HepG2 (cell line): ENCODE measurements around the gene HPCAL1. TPM values are rescaled to one million over a fixed set of nuclear protein-coding genes. Genes with fewer than 3 reads are reported as not detected.

ENCODE experiments used
- ATAC-seq: fragments of 200-7000 bp; cut with Tn5 transposase; 3 replicates; pipeline ENCODE4 v1.9.1; 2020; ENCODE audit warnings: mild to moderate bottlenecking, moderate library complexity
- BruUV-seq: library from RNA; stranded (reverse); fragments of 400-500 nt; replicated peaks from 2 replicates; lab custom pipeline; 2021; lab: Mats Ljungman, UMichigan
- CTCF ChIA-PET: fragments of 300-600 bp; formaldehyde crosslinking; extraction: SDS; loops from one replicate; lab custom pipeline; 2021; ENCODE audit warnings: low total read pairs, inconsistent platforms, low intra/inter-chr PET ratio; lab: Yijun Ruan, JAX
- POLR2A ChIA-PET: fragments of 350-600 bp; sonication (Branson Sonifier 250); formaldehyde crosslinking; loops from one replicate; lab custom pipeline; 2020; ENCODE audit warnings: antibody characterized with exemption, inconsistent platforms; lab: Yijun Ruan, JAX
- DNase-seq: peaks from one replicate; pipeline ENCODE4 v3.0.0-alpha.2; 2015; ENCODE audit warnings: low spot score
- FAIRE-seq: peaks from 3 replicates; lab custom pipeline; 2011; peaks lifted over from hg19 to GRCh38; lab: Jason Lieb, UNC
- H2AFZ ChIP-seq: one replicate; pipeline ENCODE4 v1.6.1; 2011; ENCODE audit warnings: low read length, inconsistent platforms
- H3K27ac ChIP-seq: fragments of 300-600 bp; 3 replicates; pipeline ENCODE4 v1.8.0; 2011; ENCODE audit warnings: mixed run types, mild to moderate bottlenecking, mixed read lengths, low read length, inconsistent platforms; ENCODE audit not compliant: insufficient read depth; ENCODE audit errors: extremely low read length
- H3K27me3 ChIP-seq, 2 experiments: fragments of 200-600 bp in 1 of 2; 2 replicates in 1 of 2; 3 replicates in 1 of 2; pipeline versions ENCODE4 v1.6.0 to v1.8.0; 2011; ENCODE audit warnings: low read length in 2 of 2, mild to moderate bottlenecking in 2 of 2, moderate library complexity in 2 of 2, inconsistent platforms in 1 of 2; ENCODE audit not compliant: insufficient read depth in 2 of 2, control insufficient read depth in 1 of 2
- H3K36me3 ChIP-seq, 2 experiments: fragments of 200-600 bp in 1 of 2; replicated peaks in 1 of 2; 2 replicates in 1 of 2; 3 replicates in 1 of 2; pipeline versions ENCODE4 v1.5.1 to v1.8.0; 2011; ENCODE audit warnings: low read length in 2 of 2, inconsistent platforms in 1 of 2; ENCODE audit not compliant: insufficient read depth in 2 of 2, control insufficient read depth in 1 of 2
- H3K4me1 ChIP-seq: 2 replicates; pipeline ENCODE4 v1.5.1; 2012; ENCODE audit warnings: low read length, inconsistent platforms; ENCODE audit not compliant: insufficient read depth
- H3K4me2 ChIP-seq: 2 replicates; pipeline ENCODE4 v1.6.0; 2011; ENCODE audit warnings: low read depth, low read length, inconsistent platforms
- H3K4me3 ChIP-seq, 3 experiments: fragments of 200-600 bp in 1 of 3; sonication (generic), shearing (Covaris generic) in 1 of 3; replicated peaks in 1 of 3; 2 replicates each; pipeline ENCODE4 v1.5.1; 2011 to 2016; ENCODE audit warnings: low read length in 3 of 3, inconsistent platforms in 2 of 3, low read depth in 2 of 3, mild to moderate bottlenecking in 2 of 3, control low read depth in 1 of 3, mixed read lengths in 1 of 3; ENCODE audit not compliant: insufficient read depth in 1 of 3
- H3K79me2 ChIP-seq: one replicate; pipeline ENCODE4 v1.6.1; 2011; ENCODE audit warnings: low read length, inconsistent platforms; ENCODE audit not compliant: insufficient read depth
- H3K9ac ChIP-seq: 2 replicates; pipeline ENCODE4 v1.6.0; 2011; ENCODE audit warnings: mild to moderate bottlenecking, low read depth, low read length, inconsistent platforms; ENCODE audit not compliant: insufficient read depth
- H3K9me3 ChIP-seq: 2 replicates; pipeline ENCODE4 v1.5.1; 2012; ENCODE audit warnings: mild to moderate bottlenecking, low read length
- H4K20me1 ChIP-seq: 2 replicates; pipeline ENCODE4 v1.6.0; 2011; ENCODE audit warnings: inconsistent platforms, mild to moderate bottlenecking, low read length, moderate library complexity; ENCODE audit not compliant: insufficient read depth
- WGBS: methylation state at CpG from one replicate; pipeline ENCODE4 v1.1.6; 2017; ENCODE audit warnings: low lambda C conversion rate; 5-methylcytosine and 5-hydroxymethylcytosine counted together
- in situ Hi-C: cut with HindIII; loops from 2 replicates; pipeline ENCODE4 v1.10.0; 2017; ENCODE audit warnings: low pct_unique_long_range_greater_than_20kb; ENCODE audit not compliant: extremely low pct_ligation_motif_present
- intact Hi-C: fragments of 100-400 bp; cut with micrococcal nuclease; formaldehyde crosslinking; loops from one replicate; pipeline ENCODE4 v1.10.0; 2022; ENCODE audit not compliant: unreplicated experiment
- polyA plus RNA-seq, 8 experiments: library from polyadenylated mRNA; depleted of rRNA in 3 of 8; stranded (reverse) in 7 of 8; unstranded in 1 of 8; fragments of >200 nt; fragmentation: Illumina TruSeq in 4 of 8; extraction: Trizol in 4 of 8; gene quantifications; 2 replicates each; pipeline versions ENCODE4 v1.2.1 to v1.2.3, GENCODE V29; 2011 to 2016; ENCODE audit warnings: low read depth in 4 of 8, missing spikeins in 1 of 8, mixed read lengths in 1 of 8; ENCODE audit not compliant: insufficient read depth in 1 of 8
- total RNA-seq, 5 experiments: library from RNA; depleted of rRNA; stranded (reverse); fragments of >200 nt; fragmentation: Illumina TruSeq; extraction: Trizol; gene quantifications; 2 replicates each; pipeline ENCODE4 v1.2.3, GENCODE V29; 2016; ENCODE audit warnings: low read depth in 1 of 5
- TF ChIP-seq, protein P1 (sequence below): sonication (generic); formaldehyde crosslinking; conservative IDR thresholded peaks from 2 replicates; pipeline ENCODE4 v1.8.0; 2022; ENCODE audit warnings: low read depth, missing genetic modification reagents
- TF ChIP-seq, protein P2 (sequence below), 2 experiments: sonication (generic) in 1 of 2; formaldehyde crosslinking in 1 of 2; IDR thresholded peaks; 2 replicates each; pipeline versions ENCODE4 v1.5.1 to v1.6.1; 2011 to 2020; ENCODE audit warnings: borderline replicate concordance in 1 of 2, low read depth in 1 of 2, low read length in 1 of 2, mild to moderate bottlenecking in 1 of 2, missing genetic modification reagents in 1 of 2, moderate library complexity in 1 of 2

Gene HPCAL1
- total and polyA plus RNA-seq, 2 of the 13 experiments (the other 11 are each of a cell fraction or from before 2014, with no cell fraction given), result 29.5 to 29.9 TPM

DNA sequence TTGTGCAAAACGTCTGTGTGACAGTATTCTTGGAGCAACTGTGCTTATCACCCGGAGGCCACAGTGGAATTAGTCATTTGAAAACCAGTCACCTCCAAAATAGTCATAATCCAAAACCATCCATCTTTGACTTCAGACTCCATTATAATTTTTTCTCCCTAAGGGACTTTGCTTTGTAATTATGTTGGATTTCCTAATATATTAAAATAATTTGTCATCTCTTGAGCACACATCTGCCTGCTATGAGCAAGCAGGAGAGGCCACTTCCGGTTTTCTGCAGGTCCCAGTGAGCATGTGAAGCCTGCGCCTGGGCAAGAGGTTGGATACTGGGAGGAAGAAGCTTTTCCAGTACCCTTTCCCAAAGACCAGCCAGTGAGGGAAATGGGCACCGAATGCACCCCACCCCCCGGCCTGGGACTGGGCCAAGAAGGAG is 87.7 kb downstream of the HPCAL1 start:
- H3K4me2 ChIP-seq, result no peak overlapping the region
- H3K4me1 ChIP-seq, result peaks cover 35% of the 10 kb centered on the region
- WGBS, result 87% methylated on average over 6 of the region's 6 CpGs

More for the DNA sequence above, 87.7 kb downstream of the HPCAL1 start:
- no TSS peak for BruUV-seq
- H3K79me2 ChIP-seq, result no peaks in the 10 kb centered on the region
- ATAC-seq (no peak), DNase-seq (no peak), FAIRE-seq (no peak)
- no peaks in the 10 kb centered on the region for H3K9me3 ChIP-seq
- no peaks in the 10 kb centered on the region for H3K36me3 ChIP-seq
- H3K9ac ChIP-seq, result no peak overlapping the region
- H3K4me3 ChIP-seq, result no peak overlapping the region
- CTCF ChIA-PET, result no interaction called here
- POLR2A ChIA-PET, result no interaction called here
- no peaks in the 10 kb centered on the region for H3K27me3 ChIP-seq
- H2AFZ ChIP-seq, result no peak overlapping the region
- peaks cover 11% of the 10 kb centered on the region; the same call in 1 of the 2 replicates for H4K20me1 ChIP-seq
- TF ChIP-seq, protein P1, sequence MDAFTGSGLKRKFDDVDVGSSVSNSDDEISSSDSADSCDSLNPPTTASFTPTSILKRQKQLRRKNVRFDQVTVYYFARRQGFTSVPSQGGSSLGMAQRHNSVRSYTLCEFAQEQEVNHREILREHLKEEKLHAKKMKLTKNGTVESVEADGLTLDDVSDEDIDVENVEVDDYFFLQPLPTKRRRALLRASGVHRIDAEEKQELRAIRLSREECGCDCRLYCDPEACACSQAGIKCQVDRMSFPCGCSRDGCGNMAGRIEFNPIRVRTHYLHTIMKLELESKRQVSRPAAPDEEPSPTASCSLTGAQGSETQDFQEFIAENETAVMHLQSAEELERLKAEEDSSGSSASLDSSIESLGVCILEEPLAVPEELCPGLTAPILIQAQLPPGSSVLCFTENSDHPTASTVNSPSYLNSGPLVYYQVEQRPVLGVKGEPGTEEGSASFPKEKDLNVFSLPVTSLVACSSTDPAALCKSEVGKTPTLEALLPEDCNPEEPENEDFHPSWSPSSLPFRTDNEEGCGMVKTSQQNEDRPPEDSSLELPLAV (CRISPR knock-in tag), result no peak
- TF ChIP-seq, protein P2, sequence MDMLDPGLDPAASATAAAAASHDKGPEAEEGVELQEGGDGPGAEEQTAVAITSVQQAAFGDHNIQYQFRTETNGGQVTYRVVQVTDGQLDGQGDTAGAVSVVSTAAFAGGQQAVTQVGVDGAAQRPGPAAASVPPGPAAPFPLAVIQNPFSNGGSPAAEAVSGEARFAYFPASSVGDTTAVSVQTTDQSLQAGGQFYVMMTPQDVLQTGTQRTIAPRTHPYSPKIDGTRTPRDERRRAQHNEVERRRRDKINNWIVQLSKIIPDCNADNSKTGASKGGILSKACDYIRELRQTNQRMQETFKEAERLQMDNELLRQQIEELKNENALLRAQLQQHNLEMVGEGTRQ (IDR thresholded peaks at IDR 0.05; ENCODE audit: low read depth, low read length), result no peak
- TF ChIP-seq, protein P2 (CRISPR knock-in tag; IDR thresholded peaks at IDR 0.05; ENCODE audit: borderline replicate concordance), result no peak
- intact Hi-C loops, result no loop called here
- H3K27ac ChIP-seq, result no peak overlapping the region
- in situ Hi-C loops, result no loop called here
